RPMI8226 (cell line): ENCODE results near the gene UBAP2L.
A peak's percentile ranks its signal among the peaks of the same experiment; 100 is the strongest.
"Not testable (repeated sequence)": the region's sequence is repeated elsewhere in the genome, so short reads cannot be mapped to it uniquely, and the experiment has no call there.

ENCODE experiments used
- DNase-seq: peaks from one replicate; pipeline ENCODE4 v3.0.0-alpha.2; 2015

The UBAP2L gene

DNA sequence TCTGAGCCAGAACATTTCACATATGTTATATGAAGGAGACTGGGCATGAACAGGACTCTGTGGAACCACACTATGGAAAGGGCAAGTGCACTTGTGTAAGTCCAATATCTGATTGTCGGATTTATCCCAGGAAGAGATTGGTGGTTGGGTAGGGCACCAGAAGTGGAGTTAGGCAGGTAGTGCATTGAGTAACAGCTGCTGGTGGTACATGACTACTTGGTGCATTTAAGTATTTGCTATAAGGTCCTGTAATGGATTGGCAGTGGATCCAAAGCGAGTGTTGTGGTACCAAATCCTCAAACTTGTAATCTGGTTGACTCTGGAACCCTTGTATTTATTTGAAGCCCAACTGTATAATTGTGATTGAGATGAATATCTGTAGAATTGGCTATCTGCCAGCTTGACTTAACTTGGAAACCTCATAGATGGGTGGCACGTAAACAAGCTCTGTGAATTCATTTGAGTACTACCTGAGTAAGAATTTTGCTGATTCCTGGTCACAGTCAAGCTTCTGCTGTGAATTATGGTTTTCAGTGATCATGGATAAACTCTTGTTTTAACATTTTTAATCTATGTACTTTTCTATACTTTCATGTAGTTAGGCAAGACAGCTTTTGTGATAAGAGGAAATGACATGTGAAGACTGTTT, 21.1 kb downstream of the UBAP2L start:
- no peak for DNase-seq

DNA sequence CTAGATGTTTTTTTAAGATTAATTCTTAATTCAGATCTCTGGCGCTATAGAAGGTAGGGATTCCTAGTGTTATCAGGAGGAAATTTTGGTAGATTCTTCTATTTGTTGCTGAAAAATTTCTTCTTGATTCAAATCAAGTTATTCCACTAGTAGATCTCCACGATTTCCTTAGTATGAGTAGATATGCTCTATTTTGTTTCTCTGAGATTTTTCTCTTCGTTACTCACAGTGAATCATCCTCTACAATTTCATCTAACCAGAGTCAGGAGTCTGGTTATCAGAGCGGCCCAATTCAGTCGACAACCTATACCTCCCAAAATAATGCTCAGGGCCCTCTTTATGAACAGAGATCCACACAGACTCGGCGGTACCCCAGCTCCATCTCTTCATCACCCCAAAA, 32.9 kb downstream of the UBAP2L start:
- no peak for DNase-seq

DNA sequence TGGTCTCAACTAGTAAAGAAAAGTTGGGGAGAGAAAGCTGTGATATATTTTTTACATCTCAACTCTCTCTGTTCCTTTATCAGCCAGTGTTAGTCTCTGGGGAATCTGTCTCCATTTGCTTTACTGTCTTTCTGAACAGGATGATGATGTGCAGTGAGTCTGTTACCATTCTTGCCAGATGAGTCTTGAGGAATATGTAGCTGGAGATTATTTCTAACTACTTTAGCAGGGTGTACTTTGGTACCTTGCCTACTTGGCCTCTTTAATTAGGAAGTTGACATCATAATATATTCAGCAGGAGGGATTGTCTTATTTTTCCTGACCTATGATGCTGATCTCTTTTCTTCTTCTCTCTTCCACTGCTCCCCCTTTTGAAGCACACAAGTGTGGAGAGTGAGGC, 35.9 kb downstream of the UBAP2L start:
- no peak for DNase-seq

DNA sequence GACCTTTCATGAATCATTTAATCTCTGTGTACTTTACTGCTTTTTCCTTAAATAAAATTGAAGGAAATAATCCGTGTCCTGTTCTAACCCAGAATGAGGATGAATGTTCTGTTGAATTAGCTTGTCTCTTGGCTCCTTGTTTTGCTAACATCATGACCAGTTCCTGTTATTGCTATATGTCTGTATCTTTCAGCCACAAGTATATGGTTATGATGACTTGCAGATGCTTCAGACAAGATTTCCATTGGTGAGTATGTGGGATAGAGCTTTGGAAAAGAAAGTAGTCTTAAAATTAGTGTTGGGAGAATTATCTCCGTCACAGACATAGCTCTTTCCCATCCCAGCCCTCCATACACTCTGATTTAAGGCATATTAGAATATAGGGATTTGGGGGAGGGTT, 38.0 kb downstream of the UBAP2L start:
- DNase-seq, result no peak

DNA sequence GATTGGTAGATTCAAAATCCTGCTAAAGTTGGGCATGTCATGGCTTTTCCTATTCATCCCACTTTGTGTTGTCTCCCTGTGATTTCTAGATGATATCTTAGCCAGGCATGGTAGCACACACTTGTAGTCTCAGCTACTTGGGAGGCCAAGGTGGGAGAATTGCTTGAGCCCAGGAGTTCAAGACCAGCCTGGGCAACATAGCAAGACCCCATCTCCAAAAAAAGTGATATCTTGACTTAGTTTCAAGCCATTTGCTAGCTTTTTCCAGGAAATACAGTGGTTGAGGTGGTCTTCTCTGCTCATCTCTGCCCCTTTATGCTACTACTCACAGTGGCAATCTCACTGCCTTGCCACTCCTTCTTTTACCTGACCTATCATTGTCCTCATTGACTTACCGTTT, 39.4 kb downstream of the UBAP2L start:
- no peak for DNase-seq

DNA sequence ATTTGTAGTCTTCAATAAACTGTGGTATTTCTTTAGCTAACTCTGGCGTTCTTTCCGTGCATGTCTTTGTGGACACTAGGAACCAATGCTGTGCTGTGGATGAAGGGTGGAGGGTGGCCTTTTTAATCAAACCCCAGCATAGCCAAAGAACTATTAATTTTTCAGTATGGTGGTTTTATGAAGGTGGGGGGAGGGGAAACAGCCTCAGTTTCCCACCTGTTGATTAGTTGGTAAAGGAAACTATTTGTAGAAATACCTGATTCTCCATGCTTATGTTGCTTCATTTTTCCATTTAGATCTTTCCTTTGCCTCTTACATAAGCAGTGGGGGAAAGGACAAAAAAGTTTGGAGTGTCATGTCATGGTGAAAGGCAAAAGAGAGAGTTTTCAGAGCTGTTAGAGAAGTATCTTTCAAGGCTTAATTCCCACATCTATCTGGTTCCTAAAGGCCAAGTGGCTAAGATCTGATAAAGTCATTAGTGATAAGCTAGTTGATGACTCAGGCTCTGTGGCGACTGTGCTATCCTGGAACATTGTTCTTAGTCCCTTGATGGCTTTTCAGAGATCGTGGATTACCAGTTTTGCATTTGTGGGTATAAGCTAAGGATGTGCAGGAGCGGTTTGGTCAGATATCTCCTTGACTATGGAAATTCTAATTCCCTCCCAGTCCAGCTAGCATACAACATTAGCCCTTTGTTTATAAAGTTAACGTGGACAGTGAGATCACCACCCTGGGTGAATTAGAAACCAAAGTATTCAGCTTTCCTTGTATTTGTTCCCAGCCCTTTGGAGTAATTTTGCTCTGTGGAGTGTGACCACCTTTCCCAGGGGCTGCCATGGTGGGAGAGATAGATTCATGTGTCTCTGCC, 42.9 kb downstream of the UBAP2L start:
- no peak for DNase-seq

DNA sequence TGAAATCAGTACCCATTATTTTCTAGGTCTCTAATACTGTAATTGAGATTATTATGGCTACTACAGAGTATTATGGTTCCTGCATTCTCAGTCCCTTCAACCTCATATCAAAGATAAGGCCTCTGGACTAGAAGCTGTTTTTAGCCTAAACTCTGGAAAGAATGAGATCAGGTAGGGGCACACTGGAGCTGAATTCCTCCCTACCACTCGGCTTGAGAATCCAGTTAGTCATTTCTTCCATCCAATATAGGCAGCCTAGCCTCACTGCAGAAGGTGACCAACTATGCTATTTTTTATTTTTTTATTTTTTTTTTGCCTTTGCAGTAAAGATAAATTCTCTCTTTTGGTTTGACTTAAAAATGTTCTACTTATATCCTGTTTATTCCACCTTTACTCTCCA, 43.7 kb downstream of the UBAP2L start:
- no peak for DNase-seq

DNA sequence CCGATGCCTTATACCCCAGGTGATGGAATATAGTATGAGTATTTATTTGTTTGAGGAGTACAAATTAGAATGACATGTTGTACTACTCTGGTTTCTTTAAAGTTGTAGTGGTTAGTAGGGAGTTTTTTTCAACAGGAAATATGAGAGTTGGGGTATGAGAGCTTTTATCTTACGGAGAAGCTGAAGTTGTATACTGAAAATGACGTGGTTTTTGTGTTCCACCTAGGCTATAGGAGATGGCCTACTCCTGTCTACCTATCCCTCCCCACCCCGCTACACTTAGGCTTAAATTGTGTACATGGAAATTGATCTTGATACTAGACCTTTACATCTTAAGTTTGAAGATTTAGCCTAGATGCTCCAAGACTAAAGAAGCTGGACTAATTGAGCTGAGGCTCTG, 44.8 kb downstream of the UBAP2L start:
- DNase-seq, result no peak

DNA sequence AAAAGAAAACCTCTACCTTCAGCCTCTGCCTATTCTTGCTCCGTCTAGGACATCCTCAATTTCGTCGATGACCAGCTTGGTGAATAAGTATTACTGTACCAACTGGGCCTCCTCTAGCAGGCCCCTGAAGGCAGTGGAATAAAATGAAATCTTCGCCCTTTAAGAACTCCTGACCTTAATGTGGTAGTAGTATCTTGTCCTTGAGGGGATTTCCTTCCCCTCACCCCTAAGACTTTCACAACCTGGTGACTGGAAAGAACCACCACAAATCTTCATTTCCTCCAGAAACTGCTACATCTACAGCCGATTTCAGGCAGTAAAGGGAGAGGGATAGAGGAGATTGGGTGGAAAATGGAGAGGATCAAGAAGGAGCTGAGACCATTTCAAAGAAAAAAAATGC, 50.1 kb downstream of the UBAP2L start:
- DNase-seq, result no peak

DNA sequence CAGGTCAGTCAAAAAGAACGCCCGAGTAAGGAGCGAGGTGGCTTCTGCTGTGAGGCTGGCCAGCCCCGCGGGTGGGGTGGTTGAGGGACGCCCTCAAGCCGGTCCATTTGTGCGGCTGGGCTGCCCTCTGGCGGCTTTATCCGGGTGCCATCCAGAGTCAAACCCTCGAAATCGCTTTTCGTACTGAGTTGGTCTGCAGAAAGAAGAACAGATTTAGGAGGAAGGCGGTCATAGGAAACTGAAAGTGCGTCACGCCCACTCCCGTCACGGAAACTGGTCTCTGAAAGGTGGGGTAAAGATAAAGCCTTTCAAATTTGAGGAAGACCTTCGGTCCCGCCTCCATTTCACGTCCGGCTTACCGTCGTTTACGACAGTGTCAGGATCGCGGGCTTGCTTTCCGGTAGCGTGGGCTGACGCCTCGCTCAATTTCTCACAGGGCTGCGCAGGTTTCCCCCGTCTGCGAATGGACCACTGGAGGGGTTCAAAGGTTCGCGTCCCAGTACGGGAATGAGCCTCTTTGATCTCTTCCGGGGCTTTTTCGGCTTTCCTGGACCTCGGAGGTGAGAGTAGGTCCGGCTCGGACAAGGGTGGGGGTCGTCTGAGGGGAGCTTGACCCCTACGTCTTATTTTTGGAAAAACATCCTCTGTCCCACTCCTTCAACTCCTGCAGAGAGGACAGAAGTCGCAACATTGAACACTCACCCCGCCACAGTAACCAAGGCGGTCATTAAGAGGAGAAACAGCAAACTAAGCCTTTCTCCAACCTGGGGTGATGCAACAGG, 51.7 kb downstream of the UBAP2L start, which contains the start of gene HAX1:
Gene HAX1 (plus strand): TSS at position 413 of the 782 bp plus-strand sequence. CDS start 95 bp downstream, at position 508.
- DNase-seq, result peak; percentile 99

DNA sequence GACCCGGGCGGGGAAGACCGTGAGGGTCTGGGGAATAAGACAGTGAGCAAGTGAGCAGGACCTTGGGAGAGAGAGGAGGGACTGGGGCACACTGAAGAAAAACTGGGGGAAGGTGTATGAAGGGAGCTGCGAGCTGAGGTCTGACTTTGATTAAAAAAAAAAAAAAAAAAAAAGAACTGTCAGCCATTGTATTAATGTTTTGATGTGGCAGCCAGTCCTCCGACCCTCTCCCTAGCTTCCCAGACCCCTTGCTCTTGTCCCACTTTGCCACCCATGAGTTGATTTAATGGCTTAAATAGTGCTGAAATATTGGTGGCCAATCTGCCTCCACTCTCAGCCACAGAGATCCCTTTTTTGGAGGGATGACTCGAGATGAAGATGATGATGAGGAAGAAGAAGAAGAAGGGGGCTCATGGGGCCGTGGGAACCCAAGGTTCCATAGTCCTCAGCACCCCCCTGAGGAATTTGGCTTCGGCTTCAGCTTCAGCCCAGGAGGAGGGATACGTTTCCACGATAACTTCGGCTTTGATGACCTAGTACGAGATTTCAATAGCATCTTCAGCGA, 52.3 kb downstream of the UBAP2L start:
- DNase-seq, result no peak

DNA sequence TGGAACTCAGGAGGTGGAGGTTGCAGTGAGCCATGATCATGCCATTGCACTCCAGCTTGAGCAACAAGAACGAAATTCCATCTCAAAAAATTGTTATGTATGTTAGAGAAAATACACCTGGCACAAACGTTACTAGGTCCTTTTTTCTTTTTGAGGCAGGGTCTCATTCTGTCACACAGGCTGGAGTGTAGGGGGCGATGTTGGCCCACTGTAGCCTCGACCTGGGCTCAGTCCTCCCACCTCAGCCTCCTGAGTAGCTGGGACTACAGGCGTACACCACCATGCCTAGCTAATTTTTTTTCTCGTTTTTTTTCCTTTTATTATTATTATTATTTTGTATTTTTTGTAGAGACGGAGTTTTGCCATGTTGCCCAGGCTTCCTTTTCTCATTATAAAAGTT, 56.0 kb downstream of the UBAP2L start:
- peak; percentile 15 for DNase-seq

DNA sequence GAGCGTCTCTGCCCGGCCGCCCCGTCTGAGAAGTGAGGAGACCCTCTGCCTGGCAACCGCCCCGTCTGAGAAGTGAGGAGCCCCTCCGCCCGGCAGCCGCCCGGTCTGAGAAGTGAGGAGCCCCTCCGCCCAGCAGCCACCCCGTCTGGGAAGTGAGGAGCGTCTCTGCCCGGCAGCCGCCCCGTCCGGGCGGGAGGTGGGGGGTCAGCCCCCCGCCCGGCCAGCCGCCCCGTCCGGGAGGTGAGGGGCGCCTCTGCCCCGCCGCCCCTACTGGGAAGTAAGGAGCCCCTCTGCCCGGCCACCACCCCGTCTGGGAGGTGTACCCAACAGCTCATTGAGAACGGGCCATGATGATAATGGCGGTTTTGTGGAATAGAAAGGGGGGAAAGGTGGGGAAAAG, 66.8 kb downstream of the UBAP2L start:
- DNase-seq, result not testable (repeated sequence)

DNA sequence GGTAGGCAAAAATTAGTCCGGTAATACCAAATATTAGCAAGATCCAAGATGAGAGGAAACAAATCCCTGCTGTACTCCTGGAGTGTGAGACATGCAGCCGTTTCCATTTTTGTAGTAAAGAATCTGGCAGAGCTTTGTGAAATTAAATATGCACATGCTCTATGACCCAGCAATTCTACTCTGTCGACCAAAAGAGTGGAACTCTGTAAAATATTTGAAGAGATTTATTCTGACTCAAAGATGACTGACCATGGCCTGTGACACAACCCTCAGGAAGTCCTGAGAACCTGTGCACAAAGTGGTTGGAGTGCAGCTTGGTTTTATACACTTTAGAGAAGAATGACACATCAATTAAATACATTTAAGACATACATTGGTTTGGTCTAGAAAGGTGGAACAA, 67.9 kb downstream of the UBAP2L start:
- DNase-seq, result no peak

DNA sequence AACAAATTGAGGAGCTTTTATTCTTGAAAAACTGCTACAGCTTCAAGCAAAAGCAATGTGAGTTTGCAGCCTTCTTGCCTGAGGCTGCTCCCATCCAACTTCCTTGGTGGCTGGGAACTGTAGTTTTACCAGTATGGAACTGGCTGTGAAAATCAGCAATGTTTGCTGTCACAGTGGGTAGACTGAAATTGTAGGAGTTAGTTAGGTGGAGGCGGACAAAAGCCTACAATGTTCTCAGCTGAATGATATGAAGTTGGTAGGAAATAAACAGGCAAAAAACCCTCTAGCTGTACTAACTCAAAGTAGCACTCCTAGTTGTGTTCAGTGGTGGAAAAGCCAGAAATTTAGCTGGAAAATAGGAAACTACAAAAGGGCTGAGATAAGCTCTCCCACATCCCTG, 70.2 kb downstream of the UBAP2L start:
- DNase-seq, result no peak

DNA sequence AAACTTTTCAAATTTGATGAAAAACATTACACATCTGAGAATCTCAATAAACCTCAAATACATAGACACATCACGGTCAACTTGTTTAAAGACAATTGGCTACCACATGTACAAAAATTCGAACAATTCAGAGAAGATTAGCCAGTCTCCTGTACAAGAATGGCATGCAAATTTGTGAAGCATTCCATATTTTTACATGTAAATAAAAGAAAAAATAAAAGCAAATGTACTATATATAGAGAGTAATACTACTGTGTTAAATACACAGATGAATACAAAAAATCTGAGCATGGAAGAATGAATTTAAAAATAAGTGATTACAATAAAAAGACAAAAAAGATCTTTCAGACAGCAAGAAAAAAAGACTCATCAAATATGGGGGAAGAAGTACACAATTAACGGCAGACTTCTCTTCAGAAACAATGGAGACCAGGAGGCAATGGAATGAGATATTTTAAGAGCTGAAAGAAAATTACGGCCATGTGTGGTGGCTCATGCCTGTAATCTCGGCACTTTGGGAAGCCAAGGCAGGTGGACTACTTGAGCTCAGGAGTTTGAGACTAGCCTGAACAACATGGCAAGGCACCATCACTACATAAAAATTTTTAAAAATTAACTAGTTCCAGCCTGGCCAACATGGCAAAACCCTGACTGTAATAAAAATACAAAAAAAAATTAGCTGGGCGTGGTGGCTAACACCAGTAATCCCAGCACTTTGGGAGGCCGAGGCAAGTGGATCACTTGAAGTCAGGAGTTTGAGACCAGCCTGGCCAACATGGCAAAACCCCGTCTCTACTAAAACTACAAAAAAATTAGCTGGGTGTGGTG, 74.9 kb downstream of the UBAP2L start:
- DNase-seq, result no peak

DNA sequence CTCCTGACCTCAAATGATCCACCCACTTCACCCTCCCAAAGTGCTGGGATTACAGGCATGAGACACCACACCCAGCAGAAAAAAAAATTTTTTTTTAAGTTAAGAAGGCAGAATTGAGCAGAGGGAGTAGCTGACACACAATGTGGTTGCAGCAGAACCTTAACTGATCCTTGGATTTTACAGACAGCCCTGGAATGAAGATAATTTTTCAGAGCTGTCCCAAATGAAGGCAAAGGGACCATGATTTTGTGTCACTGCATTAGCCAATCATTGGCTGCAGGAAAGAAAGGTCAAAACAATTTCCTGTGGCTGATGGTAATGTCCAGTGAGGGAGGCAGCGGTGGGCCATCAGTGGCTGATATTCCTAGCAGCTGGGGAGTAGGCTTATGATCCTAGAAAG, 80.8 kb downstream of the UBAP2L start:
- no peak for DNase-seq

DNA sequence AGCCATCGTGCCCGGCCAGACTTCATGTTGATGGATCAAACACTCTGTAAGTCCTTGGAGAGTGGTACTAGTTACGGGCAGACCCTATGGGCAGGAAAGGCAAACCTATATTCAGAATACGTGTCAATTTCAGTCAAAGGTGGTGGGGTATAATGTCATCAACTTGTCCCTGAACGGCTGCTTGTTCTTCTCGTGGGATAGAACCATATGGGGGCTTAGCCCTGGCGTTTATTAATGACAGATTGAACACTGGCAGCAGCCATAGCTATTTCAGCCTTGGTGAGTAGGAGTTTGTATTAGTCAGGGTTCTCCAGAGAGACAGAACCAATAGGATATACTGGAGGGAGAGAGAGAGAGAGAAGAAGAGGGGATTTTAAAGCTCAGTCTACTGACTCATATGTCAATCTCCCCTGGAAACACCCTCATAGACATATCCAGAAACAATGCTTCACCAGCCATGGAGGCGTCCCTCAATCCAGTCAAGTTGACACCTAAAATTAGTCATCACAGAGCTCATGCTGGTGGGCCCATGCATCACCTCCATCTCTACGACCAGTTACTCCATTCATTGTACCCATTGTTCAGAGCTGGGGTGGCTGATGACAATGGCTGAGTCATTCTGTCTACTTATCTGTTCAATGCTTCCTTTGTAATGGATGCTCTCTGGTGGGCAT, 84.0 kb downstream of the UBAP2L start:
- no peak for DNase-seq

DNA sequence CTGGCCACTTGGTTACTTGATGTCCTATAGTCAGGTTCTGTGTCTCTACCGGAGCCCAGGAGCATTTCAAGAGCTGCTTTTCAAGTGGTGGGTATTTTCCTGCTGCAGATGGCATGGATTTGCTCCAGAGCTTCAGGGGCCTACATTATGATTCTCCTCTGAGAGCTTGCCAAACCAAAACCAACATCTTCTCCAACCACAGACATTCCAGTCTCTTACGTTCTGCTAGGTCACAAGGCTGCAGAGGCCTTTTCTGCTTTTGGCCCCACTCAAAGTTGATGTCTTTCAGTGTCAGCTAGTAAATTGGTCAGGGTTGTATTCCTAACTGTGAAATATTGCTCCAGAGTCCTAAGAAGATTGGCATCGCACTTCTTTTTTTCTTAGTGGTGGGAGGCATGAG, 85.4 kb downstream of the UBAP2L start:
- DNase-seq, result no peak

DNA sequence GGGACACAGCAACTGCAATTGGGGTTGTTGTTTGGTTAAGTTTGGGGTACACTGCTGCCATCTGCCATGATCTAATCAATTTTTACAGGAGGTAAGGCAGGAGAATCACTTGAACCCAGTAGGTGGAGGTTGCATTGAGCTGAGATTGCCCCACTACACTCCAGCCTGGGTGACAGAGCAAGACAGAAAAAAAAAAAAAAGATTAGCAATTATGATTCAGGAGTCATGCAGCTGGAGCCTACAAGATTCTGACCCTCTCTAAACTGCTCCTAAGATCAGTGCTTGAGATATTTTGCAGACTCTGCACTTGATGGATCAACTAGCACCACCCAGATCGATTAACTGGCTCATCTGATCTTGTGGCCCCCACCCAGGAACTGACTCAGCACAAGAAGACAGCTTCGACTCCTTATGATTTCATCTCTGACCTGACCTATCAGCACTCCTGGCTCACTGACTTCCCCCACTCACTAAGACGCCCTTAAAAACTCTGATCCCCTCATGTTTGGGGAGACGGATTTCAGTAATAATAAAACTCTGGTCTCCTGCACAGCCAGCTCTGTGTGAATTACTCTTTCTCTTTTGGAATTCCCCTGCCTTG, 87.0 kb downstream of the UBAP2L start:
- DNase-seq, result not testable (repeated sequence)

DNA sequence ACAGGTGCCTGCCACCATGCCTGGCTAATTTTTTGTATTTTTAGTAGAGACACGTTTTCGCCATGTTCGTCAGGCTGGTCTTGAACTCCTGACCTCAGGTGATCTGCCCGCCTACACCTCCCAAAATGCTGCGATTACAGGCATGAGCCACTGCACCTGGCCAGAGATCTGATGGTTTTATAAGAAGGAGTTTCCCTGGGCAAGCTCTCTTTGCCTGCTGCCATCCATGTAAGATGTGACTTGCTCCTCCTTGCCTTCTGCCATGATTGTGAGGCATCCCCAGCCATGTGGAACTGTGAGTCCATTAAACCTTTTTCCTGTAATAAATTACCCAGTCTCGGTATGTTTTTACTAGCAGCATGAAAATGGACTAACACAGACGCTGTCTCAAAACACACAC, 88.4 kb downstream of the UBAP2L start:
- DNase-seq, result not testable (repeated sequence)
